Adipocyte (in vitro differentiated cells): ENCODE data around the gene RBMS1.
A peak's percentile ranks its signal among the peaks of the same experiment; 100 is the strongest.

ENCODE experiments used
- DNase-seq: peaks from one replicate; pipeline ENCODE4 v3.0.0-alpha.2; 2015; ENCODE audit warnings: low read depth
- H3K27me3 ChIP-seq: replicated peaks from 2 replicates; pipeline ENCODE4 v1.7.0; 2013; ENCODE audit warnings: mild to moderate bottlenecking, low read length, moderate library complexity; ENCODE audit not compliant: control insufficient read depth, insufficient read depth
- H3K36me3 ChIP-seq: 2 replicates; pipeline ENCODE4 v1.7.0; 2013; ENCODE audit warnings: low read length, mild to moderate bottlenecking, moderate library complexity; ENCODE audit not compliant: control insufficient read depth, insufficient read depth, severe bottlenecking
- H3K4me1 ChIP-seq: 2 replicates; pipeline ENCODE4 v1.7.0; 2013; ENCODE audit warnings: mild to moderate bottlenecking, low read length, moderate library complexity; ENCODE audit not compliant: control insufficient read depth, insufficient read depth
- H3K4me3 ChIP-seq: 2 replicates; pipeline ENCODE4 v1.7.0; 2013; ENCODE audit warnings: mild to moderate bottlenecking, low read length, moderate library complexity
- H3K9ac ChIP-seq: 2 replicates; pipeline ENCODE4 v1.7.0; 2013; ENCODE audit warnings: mild to moderate bottlenecking, low read length, moderate library complexity
- H3K9me3 ChIP-seq: 2 replicates; pipeline ENCODE4 v1.7.0; 2013; ENCODE audit warnings: mild to moderate bottlenecking, low read length, moderate library complexity; ENCODE audit not compliant: control insufficient read depth

Gene RBMS1

GRCh38 chr2:160238392-160238791, 255.2 kb downstream of the RBMS1 start:
- Histone ChIP-seq H3K27me3 (no peaks in the 10 kb centered on the region), H3K36me3 (no peaks in the 10 kb centered on the region)
- no peak for DNase-seq

GRCh38 chr2:160232905-160233475, 260.6 kb downstream of the RBMS1 start:
- no peak for DNase-seq
- no peaks in the 10 kb centered on the region for H3K9me3 ChIP-seq
- H3K9ac ChIP-seq, result no peak overlapping the region
- H3K4me3 ChIP-seq, result no peak overlapping the region
- peaks cover 20% of the 10 kb centered on the region for H3K4me1 ChIP-seq
- H3K36me3 ChIP-seq, result no peaks in the 10 kb centered on the region
- H3K27me3 ChIP-seq, result no peaks in the 10 kb centered on the region

More at GRCh38 chr2:160238392-160238791, 255.2 kb downstream of the RBMS1 start:
- H3K9ac ChIP-seq, result no peak overlapping the region
- H3K9me3 ChIP-seq, result no peaks in the 10 kb centered on the region
- H3K4me1 ChIP-seq, result peaks cover 11% of the 10 kb centered on the region
- H3K4me3 ChIP-seq, result no peak overlapping the region

GRCh38 chr2:160229591-160229990, 264.0 kb downstream of the RBMS1 start:
- Histone ChIP-seq H3K27me3 (no peaks in the 10 kb centered on the region), H3K9ac (peak overlapping the region; percentile 41), H3K36me3 (no peaks in the 10 kb centered on the region), H3K4me3 (no peak overlapping the region), H3K4me1 (peaks cover 43% of the 10 kb centered on the region), H3K9me3 (no peaks in the 10 kb centered on the region)
- peak; percentile 66 for DNase-seq

GRCh38 chr2:160228141-160228917, 265.3 kb downstream of the RBMS1 start:
- peak overlapping the region; percentile 35 for H3K4me3 ChIP-seq
- H3K4me1 ChIP-seq, result peaks cover 55% of the 10 kb centered on the region
- no peaks in the 10 kb centered on the region for H3K9me3 ChIP-seq
- H3K27me3 ChIP-seq, result no peaks in the 10 kb centered on the region
- H3K36me3 ChIP-seq, result no peaks in the 10 kb centered on the region
- H3K9ac ChIP-seq, result peak overlapping the region; percentile 70
- peak; percentile 94 for DNase-seq

- peak overlapping the region; percentile 35 for H3K4me3 ChIP-seq
- peaks cover 62% of the 10 kb centered on the region for H3K4me1 ChIP-seq
- no peaks in the 10 kb centered on the region for H3K36me3 ChIP-seq
- no peaks in the 10 kb centered on the region for H3K9me3 ChIP-seq
- H3K27me3 ChIP-seq, result no peaks in the 10 kb centered on the region
- peak; percentile 74 for DNase-seq
- H3K9ac ChIP-seq, result peak overlapping the region; percentile 70
These were observed 266.2 kb downstream of the RBMS1 start for GRCh38 chr2:160227293-160227915.

GRCh38 chr2:160226367-160226766, 267.2 kb downstream of the RBMS1 start:
- no peak for DNase-seq
- H3K4me1 ChIP-seq, result peaks cover 73% of the 10 kb centered on the region
- no peaks in the 10 kb centered on the region for H3K36me3 ChIP-seq
- H3K4me3 ChIP-seq, result no peak overlapping the region
- H3K9me3 ChIP-seq, result no peaks in the 10 kb centered on the region
- no peaks in the 10 kb centered on the region for H3K27me3 ChIP-seq
- H3K9ac ChIP-seq, result peak overlapping the region; percentile 24

GRCh38 chr2:160225722-160226121, 267.9 kb downstream of the RBMS1 start:
- H3K4me1 ChIP-seq, result peaks cover 79% of the 10 kb centered on the region

GRCh38 chr2:160224507-160224906, 269.1 kb downstream of the RBMS1 start:
- peaks cover 84% of the 10 kb centered on the region for H3K4me1 ChIP-seq
- no peaks in the 10 kb centered on the region for H3K36me3 ChIP-seq
- peak; percentile 40 for DNase-seq
- H3K9ac ChIP-seq, result peak overlapping the region; percentile 57
- H3K27me3 ChIP-seq, result no peaks in the 10 kb centered on the region
- H3K9me3 ChIP-seq, result no peaks in the 10 kb centered on the region
- H3K4me3 ChIP-seq, result peak overlapping the region; percentile 9

More at GRCh38 chr2:160225722-160226121, 267.9 kb downstream of the RBMS1 start:
- no peak for DNase-seq
- H3K4me3 ChIP-seq, result no peak overlapping the region
- no peaks in the 10 kb centered on the region for H3K27me3 ChIP-seq
- H3K9me3 ChIP-seq, result no peaks in the 10 kb centered on the region
- H3K36me3 ChIP-seq, result no peaks in the 10 kb centered on the region
- H3K9ac ChIP-seq, result no peak overlapping the region

- Histone ChIP-seq H3K4me1 (peaks cover 79% of the 10 kb centered on the region), H3K27me3 (no peaks in the 10 kb centered on the region), H3K36me3 (no peaks in the 10 kb centered on the region), H3K9ac (peak overlapping the region; percentile 57), H3K4me3 (peak overlapping the region; percentile 16), H3K9me3 (no peaks in the 10 kb centered on the region)
- peak; percentile 96 for DNase-seq
These were observed 269.5 kb downstream of the RBMS1 start for GRCh38 chr2:160224060-160224459.

GRCh38 chr2:160223560-160223959, 270.0 kb downstream of the RBMS1 start:
- peak overlapping the region; percentile 57 for H3K9ac ChIP-seq
- DNase-seq, result no peak
- H3K4me3 ChIP-seq, result peak overlapping the region; percentile 16
- peaks cover 74% of the 10 kb centered on the region for H3K4me1 ChIP-seq
- H3K27me3 ChIP-seq, result no peaks in the 10 kb centered on the region
- H3K9me3 ChIP-seq, result no peaks in the 10 kb centered on the region
- no peaks in the 10 kb centered on the region for H3K36me3 ChIP-seq

GRCh38 chr2:160222546-160223283, 270.9 kb downstream of the RBMS1 start:
- Histone ChIP-seq H3K36me3 (no peaks in the 10 kb centered on the region), H3K27me3 (no peaks in the 10 kb centered on the region), H3K4me3 (no peak overlapping the region), H3K9ac (peak overlapping the region; percentile 80), H3K4me1 (peaks cover 66% of the 10 kb centered on the region), H3K9me3 (no peaks in the 10 kb centered on the region)
- DNase-seq, result no peak
